MCF 10A (cell line): Measurements from ENCODE around the gene SVIL. TPM values are rescaled to one million over a fixed set of nuclear protein-coding genes. Genes with fewer than 3 reads are reported as not detected.

ENCODE experiments used
- BruUV-seq: library from RNA; stranded (reverse); fragments of 400-500 nt; replicated peaks from 2 replicates; lab custom pipeline; 2021; lab: Mats Ljungman, UMichigan
- CTCF ChIA-PET: fragments of 300-600 bp; sonication (Branson Sonifier 250); formaldehyde crosslinking; extraction: SDS; loops from one replicate; lab custom pipeline; 2021; ENCODE audit warnings: antibody characterized with exemption, inconsistent platforms; lab: Yijun Ruan, JAX
- POLR2A ChIA-PET: fragments of 300-600, 350-650 bp; sonication (Branson Sonifier 250); formaldehyde crosslinking; extraction: SDS; loops from one replicate; lab custom pipeline; 2020; ENCODE audit warnings: antibody characterized with exemption, inconsistent platforms; lab: Yijun Ruan, JAX
- DNase-seq: peaks from one replicate; pipeline ENCODE4 v3.0.0-alpha.2; 2018; ENCODE audit not compliant: unreplicated experiment
- H3K27ac Mint-ChIP-seq: one replicate; pipeline ENCODE4 v1.8.0; 2022; ENCODE audit warnings: mild to moderate bottlenecking, low read depth, mixed read lengths; ENCODE audit not compliant: unreplicated experiment
- H3K27me3 Mint-ChIP-seq: one replicate; pipeline ENCODE4 v1.8.0; 2022; ENCODE audit warnings: mixed read lengths; ENCODE audit not compliant: insufficient read depth, unreplicated experiment
- H3K36me3 Mint-ChIP-seq: one replicate; pipeline ENCODE4 v1.8.0; 2022; ENCODE audit warnings: mild to moderate bottlenecking, moderate library complexity, mixed read lengths; ENCODE audit not compliant: insufficient read depth, unreplicated experiment
- H3K4me1 Mint-ChIP-seq: one replicate; pipeline ENCODE4 v1.8.0; 2022; ENCODE audit warnings: mixed read lengths; ENCODE audit not compliant: insufficient read depth, unreplicated experiment
- H3K4me3 Mint-ChIP-seq: one replicate; pipeline ENCODE4 v1.8.0; 2022; ENCODE audit warnings: mild to moderate bottlenecking, moderate library complexity, mixed read lengths; ENCODE audit not compliant: unreplicated experiment
- H3K9me3 Mint-ChIP-seq: one replicate; pipeline ENCODE4 v1.8.0; 2022; ENCODE audit warnings: mixed read lengths; ENCODE audit not compliant: unreplicated experiment
- CTCF ChIP-seq: fragments of 200-600 bp; IDR thresholded peaks from one replicate; pipeline ENCODE4 v1.8.0; 2022; ENCODE audit warnings: antibody characterized with exemption, mild to moderate bottlenecking; ENCODE audit not compliant: unreplicated experiment
- intact Hi-C: fragments of 100-400 bp; cut with micrococcal nuclease; formaldehyde crosslinking; loops from 2 replicates; pipeline ENCODE4 v1.14.1; 2022
- total RNA-seq: library from RNA; stranded (reverse); gene quantifications from 2 replicates; pipeline ENCODE4 v1.2.3, GENCODE V29; 2022

The SVIL gene
- total RNA-seq, 1 experiment from 2014 or later: 43.3 TPM

GRCh38 chr10:29438271-29438670 lies 196.5 kb downstream of the SVIL start:
- no peak for TF ChIP-seq CTCF
- intact Hi-C loops: no loop called here

GRCh38 chr10:29437871-29438270 lies 196.9 kb downstream of the SVIL start:
- peak overlapping the region; percentile 36 for H3K27ac Mint-ChIP-seq
- CTCF ChIA-PET: no interaction called here
- POLR2A ChIA-PET: no interaction called here
- BruUV-seq: no TSS peak
- intact Hi-C loops: no loop called here
- no peaks in the 10 kb centered on the region for H3K27me3 Mint-ChIP-seq
- H3K9me3 Mint-ChIP-seq: peaks cover 19% of the 10 kb centered on the region
- TF ChIP-seq CTCF: no peak
- DNase-seq: no peak
- H3K36me3 Mint-ChIP-seq: no peaks in the 10 kb centered on the region
- H3K4me3 Mint-ChIP-seq: no peak overlapping the region
- H3K4me1 Mint-ChIP-seq: peaks cover 11% of the 10 kb centered on the region

More at GRCh38 chr10:29438271-29438670, 196.5 kb downstream of the SVIL start:
- H3K4me1 Mint-ChIP-seq: peaks cover 11% of the 10 kb centered on the region
- H3K27me3 Mint-ChIP-seq: no peaks in the 10 kb centered on the region
- no peaks in the 10 kb centered on the region for H3K36me3 Mint-ChIP-seq
- H3K9me3 Mint-ChIP-seq: peaks cover 19% of the 10 kb centered on the region
- BruUV-seq: no TSS peak
- CTCF ChIA-PET: no interaction called here
- no peak for DNase-seq
- H3K27ac Mint-ChIP-seq: peak overlapping the region; percentile 36
- POLR2A ChIA-PET: no interaction called here
- H3K4me3 Mint-ChIP-seq: no peak overlapping the region

GRCh38 chr10:29435809-29436501 lies 198.8 kb downstream of the SVIL start:
- BruUV-seq: no TSS peak
- H3K4me1 Mint-ChIP-seq: peaks cover 11% of the 10 kb centered on the region
- CTCF ChIA-PET: interaction anchor here (0.7 kb wide), 1 partner anchor 732 kb away, joined by 3 read pairs; no protein-coding TSS in a partner anchor
- DNase-seq: no peak
- no peak overlapping the region for H3K4me3 Mint-ChIP-seq
- TF ChIP-seq CTCF: no peak
- H3K27me3 Mint-ChIP-seq: peaks cover 7% of the 10 kb centered on the region
- H3K27ac Mint-ChIP-seq: no peak overlapping the region
- intact Hi-C loops: no loop called here
- H3K36me3 Mint-ChIP-seq: no peaks in the 10 kb centered on the region
- POLR2A ChIA-PET: interaction anchor here (0.6 kb wide), 1 partner anchor 85 kb away, joined by 4 read pairs; no protein-coding TSS in a partner anchor
- H3K9me3 Mint-ChIP-seq: peaks cover 19% of the 10 kb centered on the region

- Mint-ChIP-seq H3K9me3 (peaks cover 13% of the 10 kb centered on the region), H3K4me1 (peaks cover 11% of the 10 kb centered on the region), H3K4me3 (no peak overlapping the region), H3K27me3 (peaks cover 14% of the 10 kb centered on the region), H3K27ac (no peak overlapping the region), H3K36me3 (no peaks in the 10 kb centered on the region)
- no peak for TF ChIP-seq CTCF
- POLR2A ChIA-PET: no interaction called here
- DNase-seq: no peak
- intact Hi-C loops: no loop called here
- no TSS peak for BruUV-seq
- CTCF ChIA-PET: no interaction called here
These were observed 200.7 kb downstream of the SVIL start for GRCh38 chr10:29434111-29434510.
